HuH-7 (cell line): Measurements from ENCODE around the gene TEKT4.
A peak's percentile ranks its signal among the peaks of the same experiment; 100 is the strongest.
"Not testable (repeated sequence)": the region's sequence is repeated elsewhere in the genome, so short reads cannot be mapped to it uniquely, and the experiment has no call there.

ENCODE experiments used
- DNase-seq: peaks from one replicate; pipeline ENCODE4 v3.0.0; 2011; ENCODE audit warnings: low spot score

Gene TEKT4, protein sequence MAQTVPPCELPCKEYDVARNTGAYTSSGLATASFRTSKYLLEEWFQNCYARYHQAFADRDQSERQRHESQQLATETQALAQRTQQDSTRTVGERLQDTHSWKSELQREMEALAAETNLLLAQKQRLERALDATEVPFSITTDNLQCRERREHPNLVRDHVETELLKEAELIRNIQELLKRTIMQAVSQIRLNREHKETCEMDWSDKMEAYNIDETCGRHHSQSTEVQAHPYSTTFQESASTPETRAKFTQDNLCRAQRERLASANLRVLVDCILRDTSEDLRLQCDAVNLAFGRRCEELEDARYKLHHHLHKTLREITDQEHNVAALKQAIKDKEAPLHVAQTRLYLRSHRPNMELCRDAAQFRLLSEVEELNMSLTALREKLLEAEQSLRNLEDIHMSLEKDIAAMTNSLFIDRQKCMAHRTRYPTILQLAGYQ

DNA sequence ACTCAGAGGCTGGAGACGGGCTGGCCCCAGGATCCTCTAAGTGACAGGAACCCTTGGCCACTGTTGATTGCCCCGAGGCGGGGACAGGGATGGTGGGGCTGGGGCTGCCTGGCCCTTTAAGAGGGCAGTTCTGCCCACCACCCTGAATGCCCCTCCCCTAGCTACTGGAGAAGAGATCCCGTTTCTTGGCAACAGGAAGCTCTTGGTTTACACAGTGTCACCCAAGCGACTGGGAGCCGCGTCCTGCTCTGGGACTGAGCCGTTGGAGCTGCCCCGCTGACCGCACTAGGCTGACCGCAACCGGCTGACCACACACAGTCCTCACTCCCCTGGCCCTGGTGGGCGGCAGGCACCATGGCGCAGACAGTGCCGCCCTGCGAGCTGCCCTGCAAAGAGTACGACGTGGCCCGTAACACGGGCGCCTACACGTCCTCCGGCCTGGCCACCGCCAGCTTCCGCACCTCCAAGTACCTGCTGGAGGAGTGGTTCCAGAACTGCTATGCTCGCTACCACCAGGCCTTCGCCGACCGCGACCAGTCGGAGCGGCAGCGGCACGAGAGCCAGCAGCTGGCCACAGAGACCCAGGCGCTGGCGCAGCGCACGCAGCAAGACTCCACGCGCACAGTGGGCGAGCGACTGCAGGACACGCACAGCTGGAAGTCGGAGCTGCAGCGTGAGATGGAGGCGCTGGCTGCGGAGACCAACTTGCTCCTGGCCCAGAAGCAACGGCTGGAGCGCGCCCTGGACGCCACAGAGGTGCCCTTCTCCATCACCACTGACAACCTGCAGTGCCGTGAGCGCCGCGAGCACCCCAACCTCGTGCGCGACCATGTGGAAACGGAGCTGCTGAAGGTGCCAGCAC, at the start of gene TEKT4:
Gene TEKT4 (plus strand): TSS at position 205 of the 862 bp plus-strand sequence. CDS start 150 bp downstream, at position 355.
- DNase-seq: no peak

DNA sequence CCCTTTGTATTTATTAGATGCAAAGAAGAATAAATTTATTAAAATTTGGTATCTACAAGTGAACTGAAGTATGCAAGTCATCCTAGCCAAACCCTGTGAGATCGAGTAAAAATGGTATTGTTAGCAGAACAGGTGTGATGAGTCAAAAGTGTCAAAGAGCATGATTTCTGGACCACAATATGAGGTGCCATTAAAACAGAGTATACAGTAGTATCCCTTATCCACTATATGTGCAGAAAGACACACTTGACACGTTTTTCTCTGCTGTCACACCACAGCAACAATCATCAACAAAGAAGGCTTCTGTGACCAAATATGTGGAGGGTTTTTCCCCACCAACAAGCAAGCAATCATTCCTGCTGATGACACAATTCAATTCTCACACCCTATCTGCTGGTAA, 32.0 kb upstream of the TEKT4 start:
- not testable (repeated sequence) for DNase-seq

DNA sequence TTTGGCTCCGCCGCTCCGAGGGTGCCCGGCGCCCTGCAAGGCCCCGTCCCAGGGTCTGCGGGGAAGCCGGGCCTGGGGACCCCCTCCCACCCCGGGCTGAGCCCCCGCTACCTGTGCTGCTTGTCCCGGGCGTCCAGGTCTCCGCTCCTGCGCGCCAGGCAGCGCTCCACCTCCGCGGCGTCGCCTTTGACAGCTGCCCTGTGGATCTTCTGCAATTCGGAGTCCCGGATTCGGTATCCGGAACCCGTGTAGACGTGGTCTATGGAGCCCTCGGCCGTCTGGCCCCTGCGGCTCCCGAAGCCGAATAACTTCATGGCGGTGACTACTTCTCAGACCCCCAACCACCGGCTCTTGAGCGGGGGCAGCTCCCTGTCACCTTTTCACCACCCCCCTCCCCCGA, 14.4 kb upstream of the TEKT4 start:
- DNase-seq: not testable (repeated sequence)

DNA sequence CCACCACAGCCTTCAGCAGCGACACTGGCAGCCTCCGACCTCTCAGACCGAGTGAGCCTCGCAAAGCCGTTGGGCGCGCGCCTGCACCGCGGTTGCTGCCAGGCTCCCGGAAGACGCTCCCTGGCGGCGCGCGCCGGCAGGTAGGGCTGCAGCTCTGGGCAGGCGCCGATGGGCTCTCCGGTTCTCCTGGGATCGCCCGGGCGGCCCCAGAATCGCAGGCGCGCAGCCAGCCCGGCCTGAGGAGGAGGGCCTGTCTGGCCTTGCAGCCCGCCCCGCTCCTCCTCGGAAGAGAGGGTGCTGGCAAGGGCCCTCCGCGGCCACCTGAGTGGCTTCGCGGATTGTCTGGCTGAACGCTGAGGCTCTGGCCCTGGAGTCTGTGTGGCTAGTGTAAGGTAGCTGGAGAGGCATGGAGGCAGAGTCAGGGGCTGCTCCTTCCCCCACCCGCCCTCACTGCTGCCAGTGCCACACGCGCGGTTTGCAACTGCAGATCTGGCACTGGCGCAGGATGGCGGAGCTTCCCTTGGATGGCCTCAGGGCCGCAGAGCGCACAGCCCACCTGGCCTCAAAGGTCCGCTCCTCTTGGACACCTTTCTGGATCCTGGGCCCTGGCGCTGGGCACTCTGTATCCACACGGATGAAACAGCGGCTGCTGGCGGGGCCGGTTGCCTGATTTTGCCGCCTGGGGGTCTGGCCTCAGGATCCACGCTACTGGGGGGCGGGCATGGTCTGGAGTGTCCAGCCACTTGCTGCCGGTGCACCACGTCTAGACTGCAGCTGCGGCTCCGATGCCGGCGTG, 13.7 kb upstream of the TEKT4 start:
- DNase-seq: not testable (repeated sequence)

DNA sequence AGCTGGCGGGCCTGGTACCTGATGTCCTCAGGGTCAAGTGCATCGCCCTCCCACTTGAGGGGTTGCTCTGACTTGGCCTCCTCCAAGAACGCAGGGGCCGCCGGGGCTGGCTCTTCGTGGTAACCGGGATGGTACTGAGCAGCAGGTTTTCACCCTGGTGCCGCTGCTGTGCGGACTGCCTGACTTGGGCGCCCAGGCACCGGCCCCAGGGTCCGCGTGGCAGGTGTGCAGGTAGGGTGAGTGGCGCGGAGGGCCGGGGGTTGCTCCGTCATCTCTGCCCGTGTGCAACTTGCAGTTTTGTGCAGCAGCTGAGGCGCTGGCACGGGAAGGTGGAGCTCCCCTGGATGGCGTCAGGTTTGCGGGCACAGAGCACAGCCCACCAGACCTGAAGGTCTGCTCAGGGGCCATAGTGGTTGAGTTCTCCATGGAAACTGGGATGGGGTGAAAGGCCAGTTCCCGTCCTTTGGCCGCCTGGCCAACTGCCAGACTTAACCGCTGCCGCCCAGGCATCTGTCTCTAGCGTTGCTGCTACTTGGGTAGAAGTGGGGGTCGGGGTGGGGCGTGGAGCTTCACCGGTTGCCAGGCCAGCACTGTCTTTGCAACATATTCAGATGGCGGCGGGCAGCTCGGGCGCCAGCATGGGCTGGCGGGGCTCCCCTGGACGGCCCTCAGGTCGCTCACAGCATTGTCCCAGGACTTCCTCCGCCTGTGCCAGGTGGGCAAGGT, 12.9 kb upstream of the TEKT4 start:
- not testable (repeated sequence) for DNase-seq

DNA sequence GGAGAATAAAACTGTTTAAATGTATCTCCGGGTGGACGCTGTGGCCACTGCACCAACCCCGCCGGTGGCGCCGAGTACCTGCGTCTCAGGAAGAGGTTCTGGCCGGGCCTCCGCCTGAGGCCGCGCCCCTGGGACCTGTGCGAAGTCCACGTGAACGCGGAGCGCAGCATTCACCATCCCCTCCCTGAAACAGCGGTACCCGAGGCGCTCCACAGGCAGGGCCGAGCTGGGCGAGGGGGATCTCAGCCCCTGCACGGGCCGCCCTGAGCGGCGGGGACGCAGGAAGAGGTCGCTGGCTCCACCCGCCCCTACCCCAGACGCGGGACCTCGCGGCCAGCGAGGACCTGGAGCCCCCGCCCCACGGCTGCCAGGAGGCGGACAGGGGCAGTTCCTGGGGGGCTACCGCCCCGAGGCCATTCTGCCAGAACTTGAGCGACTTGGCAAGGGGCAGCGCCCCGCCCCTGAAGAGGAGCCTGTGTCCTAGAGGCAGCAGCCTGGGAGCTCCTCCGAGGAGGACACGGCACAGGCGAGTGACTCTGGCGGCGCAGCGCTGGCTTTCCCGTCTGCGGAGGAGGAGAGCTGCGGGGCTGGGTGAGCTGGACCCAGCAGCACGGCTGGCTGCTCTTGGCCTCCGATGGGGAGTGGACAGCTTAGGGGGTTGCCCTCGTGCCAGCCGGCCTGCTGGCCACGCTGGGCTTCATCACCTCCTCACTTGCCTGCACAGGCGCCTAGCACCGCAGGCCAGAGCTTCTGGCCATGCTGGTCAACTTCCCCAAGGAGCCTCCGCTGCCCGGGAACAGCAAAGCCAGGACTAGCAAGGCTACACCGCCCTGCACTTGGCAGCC, 9.7 kb upstream of the TEKT4 start:
- no peak for DNase-seq

DNA sequence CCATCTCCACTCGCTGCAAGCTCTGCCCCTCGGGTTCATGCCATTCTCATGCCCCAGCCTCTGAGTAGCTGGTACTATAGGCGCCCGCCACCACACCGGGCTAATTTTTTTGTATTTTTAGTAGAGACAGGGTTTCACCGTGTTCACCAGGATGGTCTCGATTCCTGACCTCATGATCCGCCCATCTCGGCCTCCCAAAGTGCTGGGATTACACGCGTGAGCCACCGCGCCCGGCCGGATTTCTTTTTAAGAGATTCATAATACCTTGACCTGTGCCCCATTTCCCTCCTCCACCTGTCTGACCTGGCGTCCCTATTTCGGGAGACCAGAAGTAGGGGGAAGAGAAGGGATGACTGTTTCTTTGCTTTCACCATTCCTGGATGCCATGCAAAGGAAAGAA, 8.3 kb upstream of the TEKT4 start:
- not testable (repeated sequence) for DNase-seq

DNA sequence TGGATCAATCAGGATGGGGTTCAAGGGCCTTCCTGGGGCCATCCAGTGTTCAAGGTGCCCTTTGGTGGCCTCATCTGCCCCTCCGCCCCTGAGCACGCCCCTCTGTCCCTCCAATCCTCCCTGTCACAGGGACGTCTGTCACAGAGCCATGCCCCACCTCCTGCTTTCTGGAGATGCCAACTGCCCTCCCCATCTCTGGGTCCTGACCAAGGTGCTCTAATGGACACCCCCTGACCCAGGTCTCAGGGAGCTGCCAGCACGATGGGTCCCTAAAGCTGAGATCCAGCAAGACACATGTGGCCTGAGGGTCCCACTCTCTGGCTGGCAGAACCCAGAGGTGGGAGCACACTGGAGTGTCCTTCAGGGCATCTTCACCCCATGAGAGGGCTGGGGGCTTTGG, 2.1 kb upstream of the TEKT4 start:
- no peak for DNase-seq

DNA sequence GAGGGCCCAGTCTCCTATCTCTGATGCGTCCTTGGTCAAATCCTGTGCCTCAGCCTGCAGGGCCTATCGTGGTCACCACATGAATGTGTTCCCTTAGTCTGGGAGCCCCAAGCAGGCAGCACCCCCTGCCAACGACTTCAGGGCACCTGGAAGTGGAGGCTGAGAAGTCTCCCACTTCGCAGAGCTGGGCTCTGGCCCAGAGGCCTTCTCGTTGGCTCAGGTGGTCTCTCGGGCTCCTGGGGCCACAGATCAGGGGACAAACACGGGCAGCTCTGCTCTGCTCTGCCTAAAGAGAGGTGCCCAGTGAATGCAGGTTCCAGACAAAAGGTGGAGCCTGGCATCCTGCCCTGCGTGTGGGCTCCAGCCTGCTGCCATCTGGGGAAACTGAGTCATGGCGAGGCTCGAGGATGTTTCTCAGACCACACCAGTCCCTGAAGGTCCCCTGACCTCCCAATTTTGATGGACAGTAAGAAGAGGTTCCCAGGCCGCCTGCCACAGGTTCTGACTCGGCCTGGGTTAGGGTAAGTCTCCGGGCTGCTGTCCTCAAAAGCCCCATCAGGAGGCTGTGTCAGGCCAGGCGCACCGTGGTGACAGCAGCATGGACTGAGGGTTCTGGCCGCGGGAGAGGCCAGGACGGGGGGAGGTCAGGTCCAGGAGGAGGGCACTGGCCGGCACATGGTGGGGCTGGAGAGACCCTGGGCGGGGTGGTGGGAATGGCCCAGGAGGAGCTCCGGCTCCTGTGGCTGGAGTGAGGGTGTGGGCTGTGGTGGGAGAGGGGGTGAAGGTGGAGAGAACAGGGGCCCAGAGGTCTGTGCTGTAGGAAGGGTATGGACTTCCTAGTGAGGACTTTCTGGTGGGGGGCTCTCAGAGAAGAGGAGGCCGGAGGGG, 1.4 kb upstream of the TEKT4 start:
- DNase-seq: no peak

DNA sequence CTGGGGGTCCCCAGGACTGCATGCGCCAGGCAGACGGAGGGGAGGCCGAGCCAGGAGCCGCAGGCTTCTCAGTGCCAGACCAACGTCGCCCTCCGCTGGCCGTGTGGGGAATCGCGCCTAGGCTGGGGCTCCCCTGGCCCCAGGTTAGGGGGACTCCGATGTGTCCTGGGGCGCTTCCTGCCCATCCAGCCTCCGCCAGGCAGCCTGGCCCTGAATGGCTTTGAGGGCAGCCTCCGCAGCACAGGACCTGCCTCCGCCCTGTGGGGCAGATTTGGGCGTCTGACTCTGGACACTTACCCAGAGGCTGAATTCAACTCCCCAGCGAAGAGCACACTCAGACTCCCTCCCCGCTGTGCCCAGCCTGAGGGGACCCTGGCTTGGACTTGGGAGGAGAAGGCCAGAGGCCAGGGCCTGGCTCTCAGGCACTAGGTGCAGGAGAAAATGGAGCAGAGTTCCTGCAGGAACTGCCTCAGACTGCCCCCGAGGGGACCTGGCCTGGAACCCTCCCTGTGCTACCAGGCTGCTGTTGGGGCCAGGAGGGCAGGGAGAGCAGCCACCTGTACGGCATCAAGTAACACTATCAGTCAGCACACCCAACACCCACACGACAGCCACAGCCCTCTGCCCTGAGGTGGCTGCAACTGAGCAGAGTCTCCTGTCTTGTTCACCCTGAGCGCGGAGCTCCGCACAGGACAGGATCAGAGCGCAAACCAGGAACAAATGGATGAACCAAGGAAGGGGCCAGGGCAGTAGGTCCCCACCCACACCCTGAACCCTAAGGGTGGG, 597 bp upstream of the TEKT4 start:
- peak; percentile 61 for DNase-seq

DNA sequence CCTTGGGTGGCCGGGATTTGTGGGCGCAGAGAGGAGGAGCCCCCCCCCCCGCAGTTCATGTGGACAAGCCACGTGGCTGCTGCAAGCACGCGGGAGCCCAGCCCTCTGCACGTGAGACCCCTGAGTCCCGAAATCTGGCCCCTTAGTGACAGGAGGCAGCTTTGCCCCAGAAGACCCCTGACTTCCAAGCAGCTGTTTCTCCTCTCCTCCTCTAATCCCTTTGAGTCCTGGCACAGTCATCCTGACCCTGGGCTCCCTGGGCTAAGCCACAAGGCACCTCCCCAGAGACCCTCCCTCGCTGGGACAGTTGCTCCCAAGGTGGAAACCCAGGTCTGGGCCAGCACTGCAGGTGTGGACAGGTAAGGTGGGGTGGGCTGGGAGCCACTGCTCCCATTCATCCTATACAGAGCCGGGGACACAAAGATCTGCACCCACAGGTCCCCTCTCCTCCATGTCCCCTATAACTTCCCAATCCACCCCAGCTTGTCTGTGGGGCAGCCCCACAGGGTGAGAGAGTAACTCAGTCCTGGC, 923 bp downstream of the TEKT4 start:
- DNase-seq: no peak

DNA sequence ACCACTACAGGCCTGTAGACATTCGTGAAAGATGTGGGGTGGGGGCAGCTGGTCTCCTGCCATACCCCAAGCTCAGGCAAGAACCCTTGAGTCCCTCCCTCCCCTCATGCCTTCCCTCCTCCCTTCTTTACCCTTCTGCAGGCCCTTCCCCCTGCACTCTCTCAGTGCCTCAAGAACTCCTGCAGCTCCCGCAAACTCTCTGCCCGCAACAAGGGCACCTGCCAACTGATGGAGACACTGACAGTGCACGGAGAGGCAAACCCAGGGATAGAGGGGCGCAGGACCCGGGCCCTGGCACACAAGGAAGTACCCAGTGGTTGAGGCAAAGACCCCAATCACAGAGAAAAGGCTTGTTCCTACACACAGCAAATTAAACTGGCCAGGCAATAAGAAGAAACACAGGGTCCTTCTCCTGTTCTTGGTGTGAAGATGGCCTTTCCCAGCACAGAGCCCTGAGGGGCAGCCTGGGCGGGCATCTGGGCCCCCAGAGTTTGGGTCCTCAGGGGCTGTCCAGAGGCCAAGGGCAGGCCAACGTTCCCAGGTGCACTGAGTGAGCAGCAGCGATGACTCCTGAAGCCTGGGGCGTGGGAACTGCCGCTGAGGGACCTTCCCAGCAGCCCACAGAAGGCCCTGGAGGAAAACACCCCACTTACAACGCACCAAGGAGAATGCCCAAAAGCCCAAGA, 1.6 kb downstream of the TEKT4 start:
- DNase-seq: no peak

DNA sequence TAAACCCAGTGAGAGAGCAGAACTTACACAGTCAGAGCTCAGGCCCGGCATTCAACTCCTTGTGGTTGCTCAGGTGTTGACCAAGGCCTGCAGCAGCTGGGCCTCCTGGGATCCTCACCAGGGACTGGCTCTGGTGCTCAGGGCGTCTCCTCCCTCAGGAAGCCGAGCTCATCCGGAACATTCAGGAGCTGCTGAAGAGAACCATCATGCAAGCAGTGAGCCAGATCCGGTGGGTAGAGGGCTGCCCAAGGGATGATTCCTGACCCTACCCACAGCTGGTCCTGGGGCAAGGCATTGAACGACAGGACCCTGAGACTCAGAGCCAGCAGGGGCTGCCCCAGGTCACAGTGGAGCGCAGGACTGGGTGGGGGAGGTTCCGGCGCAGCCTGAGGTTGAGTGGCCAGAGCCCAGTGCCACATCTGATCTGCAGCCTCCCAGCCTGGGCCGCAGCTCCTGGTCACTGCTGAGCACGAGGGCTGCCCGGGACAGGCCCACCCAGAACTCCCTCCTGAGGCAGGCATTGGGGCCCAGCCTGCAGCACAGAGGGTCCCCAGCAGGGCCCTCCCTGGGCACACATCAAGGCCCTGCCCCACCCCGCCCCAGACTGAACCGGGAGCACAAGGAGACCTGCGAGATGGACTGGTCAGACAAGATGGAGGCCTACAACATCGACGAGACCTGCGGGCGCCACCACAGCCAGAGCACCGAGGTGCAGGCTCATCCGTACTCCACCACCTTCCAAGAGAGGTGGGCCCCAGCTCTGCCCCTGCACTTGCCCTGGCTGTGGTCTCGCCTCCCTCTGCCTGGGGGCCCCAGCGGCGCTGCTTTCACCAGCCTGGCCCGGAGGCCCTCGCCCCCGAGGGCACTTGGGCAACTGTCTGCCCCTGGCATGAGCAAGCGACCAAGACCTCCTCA, 2.4 kb downstream of the TEKT4 start:
- DNase-seq: no peak

DNA sequence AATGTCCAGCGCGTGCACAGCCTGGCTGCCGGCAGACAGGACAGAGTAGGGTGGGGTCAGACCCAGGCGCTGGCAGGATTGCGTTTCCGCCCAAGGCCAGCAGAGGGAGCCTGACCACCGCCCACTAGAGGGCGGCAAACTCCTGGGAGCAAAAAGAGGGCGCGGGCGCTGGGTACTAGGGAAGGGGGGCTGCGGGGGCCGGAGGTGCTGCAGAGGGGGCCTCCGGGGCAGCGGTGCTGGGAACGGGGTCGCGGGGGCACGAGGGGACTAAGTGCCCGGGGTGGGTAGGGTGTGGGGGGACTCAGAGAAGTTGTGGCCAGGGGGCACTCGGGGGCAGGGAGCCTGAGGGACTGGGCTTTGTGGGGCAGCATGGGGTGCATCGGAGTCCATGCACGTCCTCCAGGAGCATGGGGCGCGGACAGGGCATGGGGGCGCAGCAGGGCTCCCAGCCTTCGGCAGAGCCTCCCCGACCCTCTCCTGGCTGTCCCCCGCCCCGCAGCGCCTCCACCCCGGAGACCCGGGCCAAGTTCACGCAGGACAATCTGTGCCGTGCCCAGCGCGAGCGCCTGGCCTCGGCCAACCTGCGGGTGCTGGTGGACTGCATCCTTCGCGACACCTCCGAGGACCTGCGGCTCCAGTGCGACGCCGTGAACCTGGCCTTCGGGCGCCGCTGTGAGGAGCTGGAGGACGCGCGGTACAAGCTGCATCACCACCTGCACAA, 3.2 kb downstream of the TEKT4 start:
- DNase-seq: peak; percentile 94

DNA sequence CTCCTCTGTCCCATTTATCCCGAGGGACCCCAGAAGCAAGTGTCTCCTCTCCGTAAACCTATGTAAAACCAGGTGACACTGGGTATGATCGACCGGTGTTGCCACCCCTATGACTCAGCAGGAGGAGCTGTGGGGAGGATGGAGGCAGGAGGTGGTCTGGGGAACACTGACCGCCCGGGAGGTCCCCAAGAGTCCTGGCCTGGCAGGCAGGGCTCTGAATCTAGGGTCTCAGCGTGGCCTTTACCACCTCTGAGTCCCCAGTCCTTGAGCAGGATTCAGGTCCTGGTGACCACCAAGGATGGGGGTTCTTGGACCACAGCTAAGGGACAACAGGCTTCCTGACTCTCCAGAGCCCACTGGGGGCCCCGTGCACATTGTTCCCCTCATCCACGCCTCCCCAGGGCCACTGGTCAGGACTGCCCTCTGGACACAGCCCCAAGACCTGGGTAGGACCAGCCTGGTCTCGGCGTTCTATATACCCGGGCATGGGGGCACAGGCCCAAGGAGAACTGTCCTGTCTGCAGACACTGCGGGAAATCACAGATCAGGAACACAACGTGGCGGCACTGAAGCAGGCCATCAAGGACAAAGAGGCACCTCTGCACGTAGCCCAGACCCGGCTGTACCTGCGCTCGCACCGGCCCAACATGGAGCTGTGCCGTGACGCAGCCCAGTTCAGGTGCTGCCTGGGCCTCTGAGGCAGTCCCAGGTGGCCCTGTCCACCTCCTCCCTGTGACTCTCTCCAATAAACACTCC, 4.0 kb downstream of the TEKT4 start:
- DNase-seq: no peak
